ENCODE data around the gene FMOD.

Gene FMOD

GRCh38 chr1:203351037-203351625 lies at the start of gene FMOD:
Gene FMOD (minus strand): TSS chr1:203351122. CDS start chr1:203348270, 2,852 bp downstream.
- no peak within 1 kb of the TSS for H3K4me3 ChIP-seq (ENCODE audit: low read depth, low read length)
- DNase-seq (ENCODE audit: low read depth) = no peak
- in situ Hi-C loops (cut with HindIII; ENCODE audit: low sequenced_read_pairs) = no loop called here
- no peak for TF ChIP-seq CTCF (IDR thresholded peaks at IDR 0.05; ENCODE audit: low read depth, low read length, missing control alignments)

- H3K4me3 ChIP-seq (ENCODE audit: low read depth, low read length) = no peak overlapping the region
- in situ Hi-C loops (cut with HindIII; ENCODE audit: low sequenced_read_pairs) = no loop called here
- no peak for DNase-seq (ENCODE audit: low read depth)
- no peak for TF ChIP-seq CTCF (IDR thresholded peaks at IDR 0.05; ENCODE audit: low read depth, low read length, missing control alignments)
Observed at GRCh38 chr1:203396595-203397194, 45.8 kb upstream of the FMOD start.

- no peak for TF ChIP-seq CTCF (IDR thresholded peaks at IDR 0.05; ENCODE audit: low read depth, low read length, missing control alignments)
- no peak for DNase-seq (ENCODE audit: low read depth)
- in situ Hi-C loops (cut with HindIII; ENCODE audit: low sequenced_read_pairs) = no loop called here
- H3K4me3 ChIP-seq (ENCODE audit: low read depth, low read length) = no peak overlapping the region
Observed at GRCh38 chr1:203395751-203396150, 44.8 kb upstream of the FMOD start.

- DNase-seq (ENCODE audit: low read depth) = no peak
Observed at GRCh38 chr1:203390298-203390697, 39.4 kb upstream of the FMOD start.

GRCh38 chr1:203388683-203389082 lies 37.8 kb upstream of the FMOD start:
- no peak for TF ChIP-seq CTCF (IDR thresholded peaks at IDR 0.05; ENCODE audit: low read depth, low read length, missing control alignments)
- DNase-seq (ENCODE audit: low read depth) = no peak
- in situ Hi-C loops (cut with HindIII; ENCODE audit: low sequenced_read_pairs) = no loop called here

More at GRCh38 chr1:203390298-203390697, 39.4 kb upstream of the FMOD start:
- in situ Hi-C loops (cut with HindIII; ENCODE audit: low sequenced_read_pairs) = no loop called here
- no peak overlapping the region for H3K4me3 ChIP-seq (ENCODE audit: low read depth, low read length)
- no peak for TF ChIP-seq CTCF (IDR thresholded peaks at IDR 0.05; ENCODE audit: low read depth, low read length, missing control alignments)

GRCh38 chr1:203382026-203382425 lies 31.1 kb upstream of the FMOD start:
- H3K4me3 ChIP-seq (ENCODE audit: low read depth, low read length) = no peak overlapping the region
- no peak for DNase-seq (ENCODE audit: low read depth)
- in situ Hi-C loops (cut with HindIII; ENCODE audit: low sequenced_read_pairs) = no loop called here
- no peak for TF ChIP-seq CTCF (IDR thresholded peaks at IDR 0.05; ENCODE audit: low read depth, low read length, missing control alignments)

More at GRCh38 chr1:203388683-203389082, 37.8 kb upstream of the FMOD start:
- H3K4me3 ChIP-seq (ENCODE audit: low read depth, low read length) = no peak overlapping the region

All from astrocyte of the cerebellum (primary cell).